ENCODE data around the gene FAM120C. TPM values are rescaled to one million over a fixed set of nuclear protein-coding genes. Genes with fewer than 3 reads are reported as not detected.

Gene FAM120C
- total RNA-seq, 1 donor from 2014 or later: 5.9 TPM

DNA sequence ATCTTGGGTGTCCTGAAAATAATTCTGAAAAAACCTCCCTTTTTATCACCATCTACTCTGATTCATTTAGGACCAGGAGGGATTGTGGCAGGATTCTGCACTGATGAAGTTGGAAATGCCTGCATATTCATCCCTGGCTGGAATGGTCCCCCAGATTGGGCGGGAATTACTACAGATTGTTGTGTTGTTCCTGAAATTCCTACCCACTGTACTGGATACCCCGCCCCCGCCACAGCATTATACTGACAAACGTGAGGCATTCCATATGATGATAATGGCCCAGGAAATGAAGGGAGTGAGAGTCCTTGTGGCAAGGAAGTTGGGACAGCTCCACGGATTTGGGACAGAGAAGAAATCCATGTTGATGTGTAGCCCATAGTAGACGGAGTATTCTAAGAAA lies 15.2 kb upstream of the FAM120C start:
- Mint-ChIP-seq H3K36me3 (ENCODE audit: unreplicated experiment) (no peaks in the 10 kb centered on the region), H3K27me3 (ENCODE audit: unreplicated experiment) (peaks cover 2% of the 10 kb centered on the region), H3K27ac (ENCODE audit: unreplicated experiment) (no peak overlapping the region), H3K9me3 (ENCODE audit: unreplicated experiment) (no peaks in the 10 kb centered on the region), H3K4me1 (ENCODE audit: low read depth, unreplicated experiment) (peaks cover 1% of the 10 kb centered on the region), H3K4me3 (ENCODE audit: unreplicated experiment) (no peak overlapping the region)
- no peak for DNase-seq
- TF ChIP-seq, protein P1, sequence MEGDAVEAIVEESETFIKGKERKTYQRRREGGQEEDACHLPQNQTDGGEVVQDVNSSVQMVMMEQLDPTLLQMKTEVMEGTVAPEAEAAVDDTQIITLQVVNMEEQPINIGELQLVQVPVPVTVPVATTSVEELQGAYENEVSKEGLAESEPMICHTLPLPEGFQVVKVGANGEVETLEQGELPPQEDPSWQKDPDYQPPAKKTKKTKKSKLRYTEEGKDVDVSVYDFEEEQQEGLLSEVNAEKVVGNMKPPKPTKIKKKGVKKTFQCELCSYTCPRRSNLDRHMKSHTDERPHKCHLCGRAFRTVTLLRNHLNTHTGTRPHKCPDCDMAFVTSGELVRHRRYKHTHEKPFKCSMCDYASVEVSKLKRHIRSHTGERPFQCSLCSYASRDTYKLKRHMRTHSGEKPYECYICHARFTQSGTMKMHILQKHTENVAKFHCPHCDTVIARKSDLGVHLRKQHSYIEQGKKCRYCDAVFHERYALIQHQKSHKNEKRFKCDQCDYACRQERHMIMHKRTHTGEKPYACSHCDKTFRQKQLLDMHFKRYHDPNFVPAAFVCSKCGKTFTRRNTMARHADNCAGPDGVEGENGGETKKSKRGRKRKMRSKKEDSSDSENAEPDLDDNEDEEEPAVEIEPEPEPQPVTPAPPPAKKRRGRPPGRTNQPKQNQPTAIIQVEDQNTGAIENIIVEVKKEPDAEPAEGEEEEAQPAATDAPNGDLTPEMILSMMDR (IDR thresholded peaks at IDR 0.05; ENCODE audit: partially characterized antibody, unreplicated experiment): no peak

DNA sequence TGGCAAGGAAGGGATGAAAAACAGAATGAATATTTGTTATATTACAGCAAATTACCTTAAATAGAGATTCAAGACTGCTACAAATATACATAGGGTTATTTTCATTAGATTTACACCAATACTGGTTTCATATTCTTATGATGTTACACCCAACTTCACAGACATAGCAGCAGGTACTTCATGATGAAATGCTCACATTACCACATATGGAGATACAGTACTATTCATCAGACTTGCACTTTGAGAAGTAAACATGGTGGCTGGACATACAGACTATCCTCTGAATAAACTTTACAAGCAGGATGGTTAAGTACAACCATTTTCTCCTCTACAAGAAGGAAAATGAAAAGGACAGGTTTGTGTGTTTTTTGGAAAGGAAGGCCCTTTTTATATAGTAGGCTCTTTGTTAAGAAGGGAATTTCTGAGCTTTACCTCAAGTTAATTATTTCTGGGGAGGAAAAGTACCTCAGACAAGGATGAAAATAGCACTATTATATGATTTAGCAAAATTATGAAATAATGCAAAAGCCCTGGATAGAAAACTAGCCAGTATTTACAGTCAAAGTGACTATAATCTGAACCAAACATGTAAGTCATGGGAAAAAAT lies 12.0 kb upstream of the FAM120C start:
- Mint-ChIP-seq H3K36me3 (ENCODE audit: unreplicated experiment) (no peaks in the 10 kb centered on the region), H3K4me1 (ENCODE audit: low read depth, unreplicated experiment) (peaks cover 1% of the 10 kb centered on the region), H3K27ac (ENCODE audit: unreplicated experiment) (no peak overlapping the region), H3K27me3 (ENCODE audit: unreplicated experiment) (peaks cover 3% of the 10 kb centered on the region), H3K4me3 (ENCODE audit: unreplicated experiment) (no peak overlapping the region), H3K9me3 (ENCODE audit: unreplicated experiment) (no peaks in the 10 kb centered on the region)
- TF ChIP-seq, protein P1 (IDR thresholded peaks at IDR 0.05; ENCODE audit: partially characterized antibody, unreplicated experiment): no peak
- no peak for DNase-seq

DNA sequence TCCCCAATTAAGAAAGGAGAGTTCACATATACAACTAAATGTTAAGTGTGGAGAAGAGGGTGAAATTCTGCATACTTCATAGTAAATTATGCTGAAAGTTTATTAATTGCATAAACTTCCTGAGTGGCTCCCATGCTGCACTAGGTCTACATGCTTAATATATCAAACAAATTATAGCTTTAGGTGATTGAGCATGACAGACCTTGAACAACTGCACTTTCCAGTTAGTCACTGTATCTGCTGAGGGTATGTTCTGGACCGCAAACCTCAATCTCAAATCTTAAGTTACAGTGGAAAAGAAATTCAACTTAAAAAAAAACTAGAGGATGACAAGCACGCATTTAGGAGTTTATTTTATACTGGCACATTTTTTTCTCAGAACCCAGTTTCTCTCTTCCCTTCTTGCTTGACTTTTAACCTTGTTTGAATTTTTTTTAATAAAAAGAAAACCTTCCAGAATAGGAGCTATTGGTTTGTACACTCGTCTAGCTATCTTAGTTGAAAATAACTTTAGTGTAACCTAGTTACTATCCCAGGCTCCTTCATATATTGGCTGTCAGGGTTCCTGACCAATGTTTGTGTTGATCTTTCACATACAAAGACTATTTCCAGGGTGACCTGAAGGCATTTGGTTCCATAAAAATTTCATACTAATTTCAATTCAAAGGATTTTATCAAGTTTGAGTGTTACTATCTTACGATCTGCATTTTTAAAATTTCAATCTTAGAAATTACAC lies 10.2 kb upstream of the FAM120C start:
- Mint-ChIP-seq H3K4me1 (ENCODE audit: low read depth, unreplicated experiment) (peaks cover 1% of the 10 kb centered on the region), H3K27me3 (ENCODE audit: unreplicated experiment) (peaks cover 1% of the 10 kb centered on the region), H3K4me3 (ENCODE audit: unreplicated experiment) (no peak overlapping the region), H3K9me3 (ENCODE audit: unreplicated experiment) (no peaks in the 10 kb centered on the region), H3K36me3 (ENCODE audit: unreplicated experiment) (no peaks in the 10 kb centered on the region), H3K27ac (ENCODE audit: unreplicated experiment) (no peak overlapping the region)
- TF ChIP-seq, protein P1 (IDR thresholded peaks at IDR 0.05; ENCODE audit: partially characterized antibody, unreplicated experiment): no peak
- DNase-seq: no peak

- TF ChIP-seq, protein P1 (IDR thresholded peaks at IDR 0.05; ENCODE audit: partially characterized antibody, unreplicated experiment): no peak
- Mint-ChIP-seq H3K4me1 (ENCODE audit: low read depth, unreplicated experiment) (peaks cover 16% of the 10 kb centered on the region), H3K27ac (ENCODE audit: unreplicated experiment) (no peak overlapping the region), H3K9me3 (ENCODE audit: unreplicated experiment) (no peaks in the 10 kb centered on the region), H3K4me3 (ENCODE audit: unreplicated experiment) (no peak overlapping the region), H3K27me3 (ENCODE audit: unreplicated experiment) (peaks cover 4% of the 10 kb centered on the region), H3K36me3 (ENCODE audit: unreplicated experiment) (no peaks in the 10 kb centered on the region)
- no peak for DNase-seq
These were observed 1.4 kb upstream of the FAM120C start for GRCh38 chrX:54184474-54184873.
